Measurements from ENCODE around the gene PRKCH.

Gene PRKCH

DNA sequence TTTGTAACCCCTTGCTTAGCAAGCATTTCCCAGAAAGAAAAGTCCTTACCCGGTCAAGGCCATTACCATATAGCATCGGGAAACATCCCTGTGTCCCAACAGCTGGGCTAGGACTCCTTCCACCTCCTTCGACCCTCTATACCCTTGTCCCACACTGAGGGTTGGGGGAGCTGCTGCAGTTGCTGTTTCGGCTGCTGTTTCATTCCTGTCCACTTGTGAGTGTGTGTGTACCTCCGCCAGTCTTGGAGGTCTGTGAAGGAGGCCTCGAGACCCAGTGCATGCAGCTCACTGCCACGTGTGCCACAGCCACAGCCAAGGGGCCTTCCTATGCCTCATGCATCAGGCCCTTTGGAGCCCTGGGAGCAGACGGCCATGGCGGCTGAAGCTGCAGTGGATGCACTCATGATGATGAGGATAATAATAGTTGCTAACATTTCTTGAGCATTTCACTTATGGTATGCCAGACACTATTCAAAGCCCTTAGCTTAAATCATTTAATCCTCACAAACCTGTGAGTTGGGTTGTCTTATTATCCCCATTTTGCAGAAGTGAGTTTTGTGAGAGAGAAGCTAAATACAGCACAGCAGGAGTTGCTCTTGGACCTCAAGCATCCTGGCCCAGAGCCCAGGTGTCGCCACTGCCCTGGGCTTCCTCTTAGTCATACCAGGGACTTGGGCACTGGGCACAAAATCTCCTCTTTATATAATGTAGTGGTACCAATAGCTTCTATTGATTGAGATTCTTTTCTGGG, 156.5 kb downstream of the PRKCH start:
- no peak for DNase-seq (ENCODE audit: extremely low read depth, low read depth)
- TF ChIP-seq, protein P1, sequence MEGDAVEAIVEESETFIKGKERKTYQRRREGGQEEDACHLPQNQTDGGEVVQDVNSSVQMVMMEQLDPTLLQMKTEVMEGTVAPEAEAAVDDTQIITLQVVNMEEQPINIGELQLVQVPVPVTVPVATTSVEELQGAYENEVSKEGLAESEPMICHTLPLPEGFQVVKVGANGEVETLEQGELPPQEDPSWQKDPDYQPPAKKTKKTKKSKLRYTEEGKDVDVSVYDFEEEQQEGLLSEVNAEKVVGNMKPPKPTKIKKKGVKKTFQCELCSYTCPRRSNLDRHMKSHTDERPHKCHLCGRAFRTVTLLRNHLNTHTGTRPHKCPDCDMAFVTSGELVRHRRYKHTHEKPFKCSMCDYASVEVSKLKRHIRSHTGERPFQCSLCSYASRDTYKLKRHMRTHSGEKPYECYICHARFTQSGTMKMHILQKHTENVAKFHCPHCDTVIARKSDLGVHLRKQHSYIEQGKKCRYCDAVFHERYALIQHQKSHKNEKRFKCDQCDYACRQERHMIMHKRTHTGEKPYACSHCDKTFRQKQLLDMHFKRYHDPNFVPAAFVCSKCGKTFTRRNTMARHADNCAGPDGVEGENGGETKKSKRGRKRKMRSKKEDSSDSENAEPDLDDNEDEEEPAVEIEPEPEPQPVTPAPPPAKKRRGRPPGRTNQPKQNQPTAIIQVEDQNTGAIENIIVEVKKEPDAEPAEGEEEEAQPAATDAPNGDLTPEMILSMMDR (IDR thresholded peaks at IDR 0.05; ENCODE audit: low read depth, low read length): no peak

DNA sequence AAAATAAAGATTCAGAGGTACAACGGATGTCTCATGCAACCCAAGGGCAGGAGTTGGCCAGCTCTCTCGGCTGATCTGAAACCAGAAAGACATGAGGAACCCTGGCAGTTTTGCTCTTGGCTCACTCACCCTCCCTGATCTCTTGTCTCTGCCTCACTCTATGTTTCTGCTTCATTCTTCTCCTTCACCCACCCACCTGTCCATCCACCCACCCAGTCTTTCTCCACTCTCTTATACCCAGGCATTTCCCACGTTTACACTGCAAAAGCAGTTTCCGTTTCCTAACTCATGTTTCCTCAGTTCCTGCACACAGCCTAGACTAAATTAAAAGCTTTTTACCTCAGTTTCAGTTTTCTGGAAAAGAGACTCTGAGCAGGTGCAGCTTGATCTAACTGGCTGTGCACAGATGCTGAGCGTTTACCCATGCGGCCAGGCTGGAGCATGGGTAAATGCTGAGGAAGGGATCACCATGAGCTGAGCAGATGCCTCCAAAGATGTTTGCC, 157.6 kb downstream of the PRKCH start:
- no peak for DNase-seq (ENCODE audit: extremely low read depth, low read depth)

DNA sequence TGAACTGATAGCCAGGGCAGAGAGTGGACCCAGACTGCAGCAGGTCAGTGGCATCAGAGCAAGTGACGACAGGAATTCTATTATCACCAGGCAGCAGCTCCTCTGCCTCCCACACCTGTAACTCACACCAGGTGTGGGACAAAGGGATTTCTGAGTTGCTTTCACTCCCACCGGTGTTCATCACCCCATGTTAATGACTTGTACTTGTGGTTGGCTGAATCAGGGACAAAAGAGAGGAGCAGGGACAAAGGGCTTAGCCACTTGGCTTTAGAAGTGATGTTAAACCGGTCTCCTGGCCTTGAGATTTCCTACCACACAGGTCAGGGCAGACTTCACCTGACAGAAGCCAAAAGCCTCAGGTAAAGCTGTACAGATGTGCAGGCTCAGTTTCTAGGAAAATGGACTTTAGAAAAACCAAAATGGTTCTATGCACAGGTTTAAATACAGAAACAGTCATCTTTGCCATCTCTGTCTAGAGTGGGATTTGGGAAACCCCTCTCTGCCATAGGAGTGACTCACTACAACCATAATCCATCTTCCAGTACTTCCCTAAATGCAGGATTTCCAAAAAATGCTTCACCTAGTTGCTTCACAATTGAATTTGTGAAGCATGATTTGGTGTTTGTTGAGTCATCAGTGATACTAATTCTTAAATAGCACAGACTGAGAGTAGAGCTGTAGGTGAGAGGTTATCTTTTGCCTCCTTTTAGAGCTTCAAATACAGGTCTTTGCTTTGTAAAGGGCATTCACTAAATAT, 158.5 kb downstream of the PRKCH start:
- no peak for DNase-seq (ENCODE audit: extremely low read depth, low read depth)
- TF ChIP-seq, protein P1 (IDR thresholded peaks at IDR 0.05; ENCODE audit: low read depth, low read length): no peak

More for the DNA sequence above, 157.6 kb downstream of the PRKCH start:
- TF ChIP-seq, protein P1 (IDR thresholded peaks at IDR 0.05; ENCODE audit: low read depth, low read length): no peak

DNA sequence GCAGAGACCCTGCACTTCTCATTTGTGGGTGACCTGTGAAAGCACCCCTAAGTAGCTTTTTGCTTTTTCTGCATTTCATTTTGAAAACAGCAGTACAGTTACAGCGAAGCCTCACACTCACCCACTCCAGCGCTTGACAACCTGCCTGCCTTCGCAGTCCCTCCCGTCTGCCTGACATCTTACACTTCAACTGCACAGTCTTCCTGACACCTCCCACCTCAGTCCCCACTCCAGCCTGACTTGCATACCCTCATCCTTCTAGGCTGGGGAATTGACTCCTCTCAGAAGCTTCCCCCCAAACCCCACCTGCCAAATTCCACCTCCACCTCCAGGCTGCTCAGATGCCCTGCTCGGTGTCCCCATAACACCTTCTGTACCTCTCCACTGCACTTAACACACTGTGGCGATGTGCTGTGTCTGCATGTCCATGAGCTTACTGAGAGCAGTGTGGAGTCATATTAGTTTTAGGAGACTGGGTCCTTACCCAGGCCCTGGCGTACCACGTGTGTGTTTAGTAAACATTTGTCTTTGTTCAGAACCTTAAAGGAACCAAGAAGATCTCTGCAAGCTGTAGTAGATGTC, 159.4 kb downstream of the PRKCH start:
- TF ChIP-seq, protein P1 (IDR thresholded peaks at IDR 0.05; ENCODE audit: low read depth, low read length): no peak
- no peak for DNase-seq (ENCODE audit: extremely low read depth, low read depth)

DNA sequence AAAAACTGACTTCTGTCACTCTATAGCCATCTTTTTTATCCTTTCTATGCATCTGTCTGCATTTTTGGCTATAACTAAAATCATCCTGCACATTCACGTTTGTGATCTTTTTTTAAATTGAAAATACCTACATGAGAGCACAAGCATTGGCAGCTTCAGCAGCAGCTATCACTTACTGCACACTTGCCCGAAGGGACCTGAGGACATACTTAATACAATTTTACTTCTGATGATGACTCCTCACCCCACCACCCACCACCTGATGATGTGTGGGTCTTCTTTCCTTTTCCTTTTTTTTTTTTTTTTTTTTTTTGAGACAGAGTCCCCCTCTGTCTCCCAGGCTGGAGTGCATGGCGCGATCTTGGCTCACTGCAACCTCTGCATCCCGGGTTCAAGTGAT, 160.3 kb downstream of the PRKCH start:
- TF ChIP-seq, protein P1 (IDR thresholded peaks at IDR 0.05; ENCODE audit: low read depth, low read length): no peak
- no peak for DNase-seq (ENCODE audit: extremely low read depth, low read depth)

DNA sequence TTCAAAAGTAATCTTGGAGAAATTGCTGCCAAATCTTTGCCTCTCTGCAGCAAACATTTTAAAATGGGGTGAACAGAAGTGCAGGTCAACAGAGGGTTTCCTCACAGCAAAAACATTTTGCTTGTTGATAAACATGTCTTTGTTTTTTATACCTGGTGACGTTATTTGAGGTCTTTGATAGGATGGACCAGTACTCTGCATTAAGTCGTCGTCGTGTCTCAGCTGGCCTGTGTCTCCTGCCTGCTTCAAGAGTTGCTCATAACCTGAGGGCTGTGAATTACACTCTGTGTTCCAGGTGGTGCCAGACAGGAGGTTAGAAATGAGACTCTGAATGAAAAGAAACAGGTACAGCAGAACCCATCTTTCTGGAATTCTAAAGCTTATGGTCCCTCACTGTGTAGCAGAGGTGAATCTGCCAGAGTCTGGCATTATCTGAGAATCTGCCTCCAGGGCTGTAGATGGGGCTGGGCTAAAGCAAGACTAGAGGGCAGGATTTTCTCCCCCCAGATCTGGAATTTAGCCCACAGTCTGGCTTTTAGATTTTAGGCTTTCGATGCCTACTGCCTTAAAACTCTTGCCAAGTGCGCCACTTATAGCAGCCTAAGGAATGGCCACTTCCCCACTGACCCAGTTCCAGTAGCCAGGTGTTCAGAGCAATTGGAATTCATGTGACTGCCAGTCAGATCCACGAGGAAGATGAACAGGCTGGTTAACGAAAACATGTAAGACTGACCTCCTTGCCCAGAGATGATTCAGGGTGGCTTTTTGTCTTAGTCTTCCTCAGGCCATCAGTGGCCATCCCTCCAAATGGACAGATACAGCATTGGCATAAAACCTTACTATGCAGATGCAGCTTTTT, 161.2 kb downstream of the PRKCH start:
- DNase-seq (ENCODE audit: extremely low read depth, low read depth): no peak
- TF ChIP-seq, protein P1 (IDR thresholded peaks at IDR 0.05; ENCODE audit: low read depth, low read length): no peak

Measured in AG09319 (cell line).